SIG-M5 treated with dmso at 0.1 percent for 504 hours (cell line): ENCODE results near the gene SHROOM1.

Source experiments
- DNase-seq: peaks from one replicate; lab custom pipeline; 2025; ENCODE audit not compliant: unreplicated experiment; lab: John Stamatoyannopoulos, UW

Gene SHROOM1

GRCh38 chr5:132825834-132826391 lies 4.5 kb downstream of the SHROOM1 start:
- no peak for DNase-seq

DNA sequence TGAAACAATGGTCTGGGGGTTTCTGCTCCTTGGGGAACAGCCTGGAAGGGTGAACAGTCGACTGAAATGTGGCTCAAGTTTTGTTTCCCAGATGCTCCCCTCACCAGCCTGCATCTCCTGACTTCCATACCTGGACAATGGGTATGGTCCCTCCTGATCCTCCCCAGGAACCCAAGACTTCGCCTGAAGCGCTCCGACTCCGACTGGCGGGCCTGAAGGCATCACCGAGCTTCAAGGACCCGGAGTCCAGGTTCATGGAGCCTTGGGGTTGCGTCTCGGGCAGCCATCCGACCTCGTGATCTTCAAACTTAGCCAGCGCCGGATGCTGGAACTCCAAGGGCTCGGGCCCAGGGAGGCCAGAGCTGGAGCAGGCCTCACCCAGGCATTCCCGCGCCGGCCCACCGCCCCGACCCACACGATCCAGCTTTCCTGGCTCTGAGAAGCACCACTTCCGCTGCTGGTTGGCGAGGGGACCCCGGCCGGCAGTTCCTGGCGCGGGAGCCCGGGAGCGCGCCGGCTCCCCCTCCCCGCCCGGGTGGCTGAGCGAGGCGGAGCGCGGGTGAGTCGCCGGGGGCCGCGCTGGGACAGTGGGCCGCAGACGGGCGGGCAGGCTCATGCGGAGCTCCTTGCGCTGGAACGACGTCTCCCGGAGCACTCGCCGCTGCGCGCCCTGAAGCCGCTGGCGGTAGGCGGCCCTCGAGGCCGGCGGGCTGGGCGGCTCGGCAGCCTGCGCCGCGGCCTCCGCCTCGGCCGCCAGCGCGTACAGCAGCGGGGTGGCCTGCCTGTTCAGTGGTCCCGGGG lies 5.2 kb downstream of the SHROOM1 start:
- no peak for DNase-seq

GRCh38 chr5:132824426-132824825 lies 6.0 kb downstream of the SHROOM1 start:
- no peak for DNase-seq

DNA sequence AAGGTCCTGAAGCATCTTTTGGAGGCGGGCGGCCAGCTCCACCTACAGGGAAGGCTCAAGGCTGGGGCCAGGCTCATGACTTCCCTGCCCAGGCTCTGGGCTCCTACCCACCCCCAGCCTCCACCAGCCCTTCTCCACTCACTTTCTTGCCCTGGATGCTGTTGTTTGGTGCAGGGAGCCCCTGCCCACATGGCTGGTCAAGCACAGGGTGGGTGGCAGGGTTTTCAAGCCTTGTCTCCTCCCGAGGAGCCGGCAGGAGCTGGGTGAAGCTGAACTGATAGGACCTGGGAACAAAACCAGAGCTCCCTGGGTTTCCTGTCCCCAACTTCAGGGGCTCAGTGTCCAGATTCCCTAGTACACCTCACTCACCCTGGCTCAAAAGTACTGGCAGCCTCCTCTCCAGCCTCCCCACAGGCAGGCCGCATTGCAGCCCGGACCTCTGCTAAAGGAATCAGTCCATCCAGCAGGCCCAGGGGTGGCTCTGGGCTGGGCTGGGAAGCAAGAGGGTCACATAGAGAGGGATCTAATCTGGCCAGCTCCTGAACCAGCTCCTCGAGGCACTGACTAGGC lies 6.9 kb downstream of the SHROOM1 start:
- no peak for DNase-seq

- DNase-seq: no peak
Measured at GRCh38 chr5:132822650-132823480, 7.6 kb downstream of the SHROOM1 start.

- no peak for DNase-seq
Measured at GRCh38 chr5:132821791-132822190, 8.7 kb downstream of the SHROOM1 start.

DNA sequence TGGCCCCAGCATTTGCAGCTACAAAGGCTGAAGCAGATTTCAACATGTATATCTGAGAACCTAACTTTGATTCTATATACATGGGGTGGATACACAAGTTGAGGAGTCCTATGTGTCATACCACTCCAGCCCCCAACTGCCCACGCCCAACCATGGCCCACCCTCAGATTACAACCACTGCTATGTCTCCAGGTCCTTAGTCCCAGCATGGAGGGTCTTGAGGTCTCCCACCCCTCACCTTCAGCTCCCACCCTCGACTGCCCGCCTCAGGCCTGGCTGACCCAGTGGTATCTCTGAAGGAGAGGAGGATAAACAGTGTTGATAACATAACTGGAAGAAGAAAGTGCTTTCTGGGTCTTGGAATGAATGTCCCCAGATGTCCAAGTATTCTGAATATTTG lies 9.1 kb downstream of the SHROOM1 start:
- no peak for DNase-seq

- DNase-seq: peak; percentile 86
Measured at GRCh38 chr5:132820162-132820754, 10.2 kb downstream of the SHROOM1 start.

- DNase-seq: no peak
Measured at GRCh38 chr5:132819468-132819867, 11.0 kb downstream of the SHROOM1 start.

GRCh38 chr5:132817011-132817410 lies 13.4 kb downstream of the SHROOM1 start:
- DNase-seq: no peak

DNA sequence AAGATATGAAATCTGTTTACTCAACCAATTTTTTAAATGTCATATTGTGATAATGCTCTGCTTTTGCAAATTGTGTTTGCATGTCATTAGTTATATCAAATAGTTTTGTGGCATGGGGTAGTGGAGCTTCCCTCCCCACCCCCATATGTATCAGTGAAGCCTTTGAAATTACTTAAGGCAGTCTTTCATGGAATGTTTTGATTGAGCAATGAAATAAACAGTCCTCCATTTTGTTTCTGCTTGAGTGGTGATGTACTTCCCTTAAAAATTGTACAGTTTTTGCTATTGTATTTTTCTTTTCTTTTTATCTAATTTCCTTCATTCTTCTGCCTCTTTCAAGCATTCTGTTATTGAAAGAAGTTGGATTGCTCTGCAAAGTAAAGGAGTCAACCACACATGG lies 13.9 kb downstream of the SHROOM1 start:
- no peak for DNase-seq

- DNase-seq: no peak
Measured at GRCh38 chr5:132816083-132816482, 14.4 kb downstream of the SHROOM1 start.

- DNase-seq: no peak
Measured at GRCh38 chr5:132815454-132815853, 15.0 kb downstream of the SHROOM1 start.

DNA sequence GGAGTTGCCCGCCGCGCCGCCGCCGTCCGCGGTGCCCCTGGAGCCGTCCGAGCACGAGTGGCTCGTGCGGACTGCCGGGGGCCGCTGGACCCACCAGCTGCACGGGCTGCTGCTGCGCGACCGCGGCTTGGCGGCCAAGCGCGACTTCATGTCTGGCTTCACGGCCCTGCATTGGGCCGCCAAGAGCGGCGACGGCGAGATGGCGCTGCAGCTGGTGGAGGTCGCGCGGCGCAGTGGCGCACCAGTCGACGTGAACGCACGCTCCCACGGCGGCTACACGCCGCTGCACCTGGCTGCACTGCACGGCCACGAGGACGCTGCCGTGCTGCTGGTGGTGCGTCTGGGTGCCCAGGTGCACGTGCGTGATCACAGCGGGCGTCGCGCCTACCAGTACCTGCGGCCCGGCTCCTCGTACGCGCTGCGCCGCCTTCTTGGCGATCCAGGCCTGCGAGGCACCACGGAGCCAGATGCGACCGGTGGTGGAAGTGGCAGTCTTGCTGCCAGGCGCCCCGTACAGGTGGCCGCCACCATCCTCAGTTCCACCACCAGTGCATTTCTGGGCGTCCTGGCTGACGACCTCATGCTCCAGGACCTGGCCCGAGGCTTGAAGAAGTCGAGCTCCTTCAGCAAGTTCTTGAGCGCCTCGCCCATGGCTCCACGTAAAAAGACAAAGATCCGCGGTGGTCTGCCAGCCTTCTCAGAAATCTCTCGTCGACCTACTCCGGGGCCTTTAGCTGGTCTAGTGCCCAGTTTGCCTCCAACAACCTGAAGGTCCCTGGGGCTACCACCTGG lies 15.7 kb downstream of the SHROOM1 start:
- no peak for DNase-seq

GRCh38 chr5:132813599-132814502 lies 16.6 kb downstream of the SHROOM1 start:
- no peak for DNase-seq

DNA sequence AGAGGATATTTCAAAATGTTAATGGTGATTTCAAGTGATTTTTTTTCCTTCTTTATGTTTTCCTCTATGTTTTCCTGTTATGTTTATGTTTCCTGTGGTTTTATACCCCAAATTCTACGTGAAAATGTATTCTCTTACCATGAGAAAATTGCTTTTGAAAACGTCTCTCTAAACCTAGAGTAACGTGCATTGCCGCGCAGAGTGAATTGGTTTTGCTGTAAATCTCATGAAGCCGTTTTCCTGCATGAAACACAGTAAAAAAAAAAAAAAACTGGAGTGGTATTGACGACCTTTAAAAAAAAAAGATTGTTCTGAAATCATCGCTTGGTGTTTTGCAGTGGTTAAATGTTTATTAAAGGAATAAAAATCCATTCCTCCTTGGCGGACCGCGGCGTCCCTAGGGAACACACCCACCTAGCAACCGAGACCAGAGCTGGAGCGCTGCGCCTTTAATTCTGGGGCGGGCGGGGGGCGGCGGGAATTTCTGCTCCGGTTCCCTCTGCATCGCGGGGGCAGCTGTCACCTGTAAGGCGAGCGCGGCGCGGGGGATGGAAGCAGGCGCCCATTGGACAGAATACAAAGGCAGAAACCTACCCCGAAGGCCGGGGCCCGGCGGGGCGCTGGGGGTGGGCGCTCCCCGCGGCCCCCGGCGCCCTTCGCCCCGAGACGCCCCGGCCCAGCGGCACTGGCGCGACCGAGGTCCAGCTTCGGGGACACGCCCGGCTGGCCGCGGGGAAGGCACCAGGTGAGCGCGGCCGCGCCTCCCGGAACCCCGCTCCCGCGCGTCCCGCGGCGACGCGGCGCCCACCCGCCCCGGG lies 17.5 kb downstream of the SHROOM1 start, which contains the start of gene SOWAHA:
Gene SOWAHA (plus strand): TSS at position 522 of the 818 bp plus-strand sequence. CDS start 320 bp downstream, outside the sequence.
- DNase-seq: no peak

DNA sequence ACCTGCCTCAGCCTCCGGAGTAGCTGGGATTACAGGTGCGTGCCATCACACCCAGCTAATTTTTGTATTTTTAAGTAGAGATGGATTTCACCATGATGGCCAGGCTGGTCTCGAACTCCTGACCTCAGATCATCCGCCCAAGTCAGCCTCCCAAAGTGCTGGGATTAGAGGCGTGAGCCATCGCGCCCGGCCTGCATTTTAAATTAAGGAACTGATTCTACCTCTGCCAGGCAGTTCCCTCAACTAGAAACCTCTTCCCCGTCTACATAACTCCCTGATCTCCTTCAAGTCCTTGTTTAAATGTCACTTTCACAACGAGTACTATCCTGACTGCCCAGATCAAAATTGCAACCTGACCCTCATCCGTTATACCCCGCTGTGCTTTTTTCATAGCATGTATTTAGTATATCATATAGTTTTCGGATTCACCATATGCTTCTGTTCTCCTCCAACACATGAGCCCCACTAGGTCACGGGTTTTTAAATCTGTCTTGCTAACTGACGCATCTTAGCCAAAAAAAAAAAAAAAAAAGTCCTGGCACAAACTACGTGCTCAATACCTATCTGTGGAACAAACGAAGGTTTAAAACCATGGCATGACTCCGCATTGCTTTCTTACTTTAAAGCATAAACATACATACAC lies 18.2 kb downstream of the SHROOM1 start:
- DNase-seq: peak; percentile 87

GRCh38 chr5:132810605-132811004 lies 19.8 kb downstream of the SHROOM1 start:
- no peak for DNase-seq
